Measurements from ENCODE around the gene PAX7.

- TF ChIP-seq CTCF (conservative IDR thresholded peaks at IDR 0.05; ENCODE audit: low read depth in 2 of 2) (no peak), REST (IDR thresholded peaks at IDR 0.05; ENCODE audit: unreplicated experiment) (no peak), EZH2 (IDR thresholded peaks at IDR 0.05; ENCODE audit: low read depth, unreplicated experiment) (no peak), CREB1 (CRISPR knock-in tag; IDR thresholded peaks at IDR 0.05; ENCODE audit: low read depth) (no peak), POLR2AphosphoS5 (IDR thresholded peaks at IDR 0.05; ENCODE audit: low read depth) (no peak), JUNB (IDR thresholded peaks at IDR 0.05; ENCODE audit: unreplicated experiment) (no peak), EZH2phosphoT487 (IDR thresholded peaks at IDR 0.05; ENCODE audit: unreplicated experiment) (no peak), STAT1 (IDR thresholded peaks at IDR 0.05; ENCODE audit: unreplicated experiment) (no peak), NANOG (IDR thresholded peaks at IDR 0.05; ENCODE audit: borderline replicate concordance) (no peak), ZNF331 (CRISPR knock-in tag; IDR thresholded peaks at IDR 0.05; ENCODE audit: low read depth) (no peak), ZNF114 (CRISPR knock-in tag; IDR thresholded peaks at IDR 0.05) (no peak)
These were observed 83.9 kb downstream of the PAX7 start for GRCh38 chr1:18714404-18715175.
